ENCODE data around the gene COA7.
"Not testable (repeated sequence)": the region's sequence is repeated elsewhere in the genome, so short reads cannot be mapped to it uniquely, and the experiment has no call there.

Gene COA7

GRCh38 chr1:52697795-52698674, at the start of gene COA7:
TSS of gene COA7 (minus strand) at chr1:52698347. CDS start at chr1:52698326, 21 bp downstream.
- peak; percentile 44 for DNase-seq

GRCh38 chr1:52747450-52747849, 49.3 kb upstream of the COA7 start:
- no peak for DNase-seq

GRCh38 chr1:52746189-52746588, 48.0 kb upstream of the COA7 start:
- no peak for DNase-seq

- no peak for DNase-seq
Observed at GRCh38 chr1:52741259-52741658, 43.1 kb upstream of the COA7 start.

- no peak for DNase-seq
Observed at GRCh38 chr1:52739699-52740467, 41.7 kb upstream of the COA7 start.

- no peak for DNase-seq
Observed at GRCh38 chr1:52738893-52739292, 40.7 kb upstream of the COA7 start.

GRCh38 chr1:52738148-52738547, 40.0 kb upstream of the COA7 start:
- no peak for DNase-seq

GRCh38 chr1:52735371-52735770, 37.2 kb upstream of the COA7 start:
- DNase-seq, result not testable (repeated sequence)

GRCh38 chr1:52733368-52733767, 35.2 kb upstream of the COA7 start:
- DNase-seq, result no peak

- DNase-seq, result no peak
Observed at GRCh38 chr1:52727956-52728656, 30.0 kb upstream of the COA7 start.

GRCh38 chr1:52727114-52727586, 29.0 kb upstream of the COA7 start:
- no peak for DNase-seq

- peak; percentile 88 for DNase-seq
Observed at GRCh38 chr1:52726265-52727113, 28.3 kb upstream of the COA7 start, which contains the start of gene ZYG11B. TSS of gene ZYG11B (plus strand) at chr1:52726453. CDS start at chr1:52726654, 201 bp downstream.

- no peak for DNase-seq
Observed at GRCh38 chr1:52725903-52726264, 27.7 kb upstream of the COA7 start.

GRCh38 chr1:52723260-52723659, 25.1 kb upstream of the COA7 start:
- DNase-seq, result no peak

GRCh38 chr1:52715296-52715695, 17.1 kb upstream of the COA7 start:
- not testable (repeated sequence) for DNase-seq

- no peak for DNase-seq
Observed at GRCh38 chr1:52713590-52713989, 15.4 kb upstream of the COA7 start.

- no peak for DNase-seq
Observed at GRCh38 chr1:52709016-52709415, 10.9 kb upstream of the COA7 start.

- no peak for DNase-seq
Observed at GRCh38 chr1:52707927-52708655, 9.9 kb upstream of the COA7 start.

- DNase-seq, result no peak
Observed at GRCh38 chr1:52706941-52707926, 9.1 kb upstream of the COA7 start.

- no peak for DNase-seq
Observed at GRCh38 chr1:52706136-52706670, 8.1 kb upstream of the COA7 start.

All from activated gamma-delta T cell treated with Interleukin-2 at 50 U/mL for 16 hours (primary cell).